Adipocyte (in vitro differentiated cells): ENCODE data around the gene ARFGAP2.
A peak's percentile ranks its signal among the peaks of the same experiment; 100 is the strongest.

Experiments used
- DNase-seq: peaks from one replicate; pipeline ENCODE4 v3.0.0-alpha.2; 2015; ENCODE audit warnings: low read depth
- H3K27me3 ChIP-seq: replicated peaks from 2 replicates; pipeline ENCODE4 v1.7.0; 2013; ENCODE audit warnings: mild to moderate bottlenecking, low read length, moderate library complexity; ENCODE audit not compliant: control insufficient read depth, insufficient read depth
- H3K36me3 ChIP-seq: 2 replicates; pipeline ENCODE4 v1.7.0; 2013; ENCODE audit warnings: low read length, mild to moderate bottlenecking, moderate library complexity; ENCODE audit not compliant: control insufficient read depth, insufficient read depth, severe bottlenecking
- H3K4me1 ChIP-seq: 2 replicates; pipeline ENCODE4 v1.7.0; 2013; ENCODE audit warnings: mild to moderate bottlenecking, low read length, moderate library complexity; ENCODE audit not compliant: control insufficient read depth, insufficient read depth
- H3K4me3 ChIP-seq: 2 replicates; pipeline ENCODE4 v1.7.0; 2013; ENCODE audit warnings: mild to moderate bottlenecking, low read length, moderate library complexity
- H3K9ac ChIP-seq: 2 replicates; pipeline ENCODE4 v1.7.0; 2013; ENCODE audit warnings: mild to moderate bottlenecking, low read length, moderate library complexity
- H3K9me3 ChIP-seq: 2 replicates; pipeline ENCODE4 v1.7.0; 2013; ENCODE audit warnings: mild to moderate bottlenecking, low read length, moderate library complexity; ENCODE audit not compliant: control insufficient read depth

ARFGAP2 gene

DNA sequence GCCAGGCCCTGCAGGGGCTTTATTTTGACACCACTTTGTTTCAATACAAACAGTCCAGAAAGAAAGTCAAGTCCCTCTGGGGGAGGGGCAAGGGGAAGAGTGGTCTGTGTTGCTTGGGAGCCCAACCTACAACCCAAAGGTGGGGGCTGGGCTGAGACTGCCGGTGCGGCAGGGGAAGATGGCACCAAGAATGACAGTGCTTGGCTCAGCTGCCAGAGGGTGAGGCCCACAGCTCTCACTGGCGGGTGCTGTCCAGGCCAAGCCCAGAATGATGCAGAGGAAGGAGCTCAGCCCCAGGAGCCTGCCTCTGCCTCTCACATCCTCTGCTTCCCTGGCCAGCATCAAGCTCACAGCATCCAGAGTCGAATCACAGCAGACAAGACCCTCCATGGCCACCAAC lies 12.4 kb downstream of the ARFGAP2 start:
- H3K9me3 ChIP-seq, result no peaks in the 10 kb centered on the region
- H3K36me3 ChIP-seq, result peaks cover 58% of the 10 kb centered on the region
- DNase-seq, result no peak
- H3K9ac ChIP-seq, result no peak overlapping the region
- H3K4me3 ChIP-seq, result no peak overlapping the region
- H3K4me1 ChIP-seq, result peaks cover 2% of the 10 kb centered on the region
- H3K27me3 ChIP-seq, result no peaks in the 10 kb centered on the region

DNA sequence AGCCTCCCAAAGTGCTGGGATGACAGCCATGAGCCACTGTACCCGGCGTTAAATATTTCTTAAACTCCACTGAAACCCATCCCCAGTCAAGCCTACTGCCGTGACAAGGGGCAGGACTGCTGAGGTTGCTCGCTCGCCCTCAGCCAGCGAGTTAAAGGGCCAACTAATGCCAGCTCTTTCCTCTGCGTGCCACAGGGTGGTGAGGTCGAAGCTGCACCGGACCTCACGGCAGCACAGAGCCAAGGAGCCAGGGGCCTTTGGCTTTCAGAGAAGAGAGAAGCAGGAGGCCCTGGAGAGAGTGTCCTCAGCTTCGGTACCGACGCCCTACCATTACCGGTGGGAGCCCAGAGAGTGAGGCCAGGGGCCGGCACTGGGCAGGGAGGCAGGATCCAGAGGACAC lies 12.8 kb downstream of the ARFGAP2 start:
- Histone ChIP-seq H3K4me1 (peaks cover 2% of the 10 kb centered on the region), H3K27me3 (no peaks in the 10 kb centered on the region), H3K36me3 (peaks cover 55% of the 10 kb centered on the region), H3K9ac (no peak overlapping the region), H3K4me3 (no peak overlapping the region), H3K9me3 (no peaks in the 10 kb centered on the region)
- DNase-seq, result no peak

DNA sequence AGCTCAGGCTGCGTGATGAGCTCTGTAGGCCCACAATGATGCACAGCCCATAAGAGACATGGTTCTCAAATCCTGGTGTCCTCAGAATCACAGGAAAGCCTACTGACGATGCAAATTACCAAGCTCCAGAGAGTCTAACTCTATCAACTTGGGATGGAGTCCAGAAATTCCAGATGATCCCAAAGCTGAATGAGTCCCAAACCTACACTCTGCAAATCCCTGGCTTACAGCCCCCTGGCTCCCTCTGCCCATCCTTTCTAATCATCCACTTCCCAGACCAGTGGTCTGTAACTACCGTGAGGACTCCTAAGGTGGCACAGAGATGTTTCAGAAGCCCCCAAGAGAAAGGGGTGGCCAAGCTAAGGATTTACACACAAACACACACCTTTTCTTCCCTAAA lies 13.5 kb downstream of the ARFGAP2 start:
- no peaks in the 10 kb centered on the region for H3K9me3 ChIP-seq
- no peak overlapping the region for H3K4me3 ChIP-seq
- no peaks in the 10 kb centered on the region for H3K27me3 ChIP-seq
- H3K4me1 ChIP-seq, result peaks cover 2% of the 10 kb centered on the region
- H3K36me3 ChIP-seq, result peaks cover 48% of the 10 kb centered on the region
- no peak for DNase-seq
- no peak overlapping the region for H3K9ac ChIP-seq

- Histone ChIP-seq H3K36me3 (peaks cover 40% of the 10 kb centered on the region), H3K4me3 (no peak overlapping the region), H3K9me3 (no peaks in the 10 kb centered on the region), H3K4me1 (peaks cover 2% of the 10 kb centered on the region), H3K27me3 (no peaks in the 10 kb centered on the region), H3K9ac (no peak overlapping the region)
- DNase-seq, result no peak
Observed at GRCh38 chr11:47162426-47162825, 14.3 kb downstream of the ARFGAP2 start.

GRCh38 chr11:47161890-47162289 lies 14.8 kb downstream of the ARFGAP2 start:
- peaks cover 35% of the 10 kb centered on the region for H3K36me3 ChIP-seq

DNA sequence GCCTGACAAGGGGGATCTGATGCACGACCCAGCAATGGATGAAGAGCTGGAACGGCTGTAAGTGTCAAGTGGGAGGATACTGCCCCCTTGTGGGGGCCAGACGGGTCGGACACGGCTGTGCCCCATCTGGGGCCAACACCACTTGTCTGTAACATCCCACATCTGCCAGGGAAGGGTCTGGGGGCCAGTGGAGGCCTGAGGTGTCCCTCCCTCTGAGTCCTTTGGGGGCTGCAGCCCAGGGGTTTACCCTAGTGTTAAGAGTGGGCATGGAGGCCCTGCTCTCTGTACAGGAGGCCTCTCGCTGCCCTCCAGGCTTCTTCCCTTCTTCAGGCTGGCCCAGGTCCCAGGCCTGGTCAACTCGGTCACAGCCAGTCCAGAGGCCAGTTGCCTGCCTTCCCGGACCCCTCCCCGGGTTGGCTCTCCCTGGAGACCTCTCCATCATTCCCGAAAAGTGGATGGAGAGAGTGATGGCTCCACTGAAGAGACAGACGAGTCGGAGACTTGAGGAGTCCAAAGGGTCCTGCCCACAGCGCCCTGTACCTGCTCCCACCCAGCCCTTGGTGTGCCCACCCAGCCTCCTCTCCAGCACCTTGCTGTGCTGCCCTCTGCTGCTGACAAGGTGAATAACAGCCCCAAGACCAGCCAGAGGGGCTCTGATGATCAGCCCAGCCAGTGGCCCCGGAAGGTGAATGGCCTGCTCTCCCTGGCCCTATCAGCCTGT lies 15.4 kb downstream of the ARFGAP2 start:
- Histone ChIP-seq H3K27me3 (no peaks in the 10 kb centered on the region), H3K4me3 (no peak overlapping the region), H3K9ac (no peak overlapping the region), H3K9me3 (no peaks in the 10 kb centered on the region), H3K4me1 (peaks cover 2% of the 10 kb centered on the region), H3K36me3 (peaks cover 29% of the 10 kb centered on the region)
- peak; percentile 80 for DNase-seq

More at GRCh38 chr11:47161890-47162289, 14.8 kb downstream of the ARFGAP2 start:
- no peak overlapping the region for H3K9ac ChIP-seq
- no peaks in the 10 kb centered on the region for H3K9me3 ChIP-seq
- DNase-seq, result no peak
- no peaks in the 10 kb centered on the region for H3K27me3 ChIP-seq
- H3K4me1 ChIP-seq, result peaks cover 2% of the 10 kb centered on the region
- no peak overlapping the region for H3K4me3 ChIP-seq

GRCh38 chr11:47160753-47161133 lies 15.9 kb downstream of the ARFGAP2 start:
- no peaks in the 10 kb centered on the region for H3K9me3 ChIP-seq
- peaks cover 24% of the 10 kb centered on the region for H3K36me3 ChIP-seq
- no peak for DNase-seq
- H3K27me3 ChIP-seq, result no peaks in the 10 kb centered on the region
- H3K4me1 ChIP-seq, result peaks cover 2% of the 10 kb centered on the region
- no peak overlapping the region for H3K4me3 ChIP-seq
- H3K9ac ChIP-seq, result no peak overlapping the region

DNA sequence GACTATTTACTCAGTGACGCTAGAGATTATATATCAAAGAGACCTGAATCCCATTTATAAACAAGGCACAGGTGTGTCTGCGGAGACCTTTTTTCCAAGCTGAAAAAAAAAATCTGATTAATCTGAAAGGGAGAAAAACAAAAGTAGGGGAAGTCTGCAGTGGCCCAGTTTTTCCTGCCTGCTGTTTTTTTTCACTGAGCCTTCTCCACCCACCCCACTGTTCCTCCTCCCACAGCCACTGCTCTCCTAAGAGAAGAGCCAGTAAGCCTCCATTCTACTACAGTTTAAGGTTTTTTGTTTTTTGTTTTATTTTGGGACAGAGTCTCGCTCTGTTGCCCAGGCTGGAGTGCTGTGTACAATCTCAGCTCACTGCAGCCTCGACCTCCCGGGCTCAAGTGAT lies 18.4 kb downstream of the ARFGAP2 start:
- DNase-seq, result no peak
- H3K4me1 ChIP-seq, result peaks cover 8% of the 10 kb centered on the region

GRCh38 chr11:47157805-47158204 lies 18.9 kb downstream of the ARFGAP2 start:
- no peaks in the 10 kb centered on the region for H3K36me3 ChIP-seq
- no peak overlapping the region for H3K4me3 ChIP-seq
- H3K9me3 ChIP-seq, result no peaks in the 10 kb centered on the region
- H3K9ac ChIP-seq, result no peak overlapping the region
- no peaks in the 10 kb centered on the region for H3K27me3 ChIP-seq
- peaks cover 11% of the 10 kb centered on the region for H3K4me1 ChIP-seq
- no peak for DNase-seq

More for the DNA sequence above, 18.4 kb downstream of the ARFGAP2 start:
- no peak overlapping the region for H3K9ac ChIP-seq
- no peaks in the 10 kb centered on the region for H3K9me3 ChIP-seq
- H3K4me3 ChIP-seq, result no peak overlapping the region
- H3K36me3 ChIP-seq, result no peaks in the 10 kb centered on the region
- H3K27me3 ChIP-seq, result no peaks in the 10 kb centered on the region

GRCh38 chr11:47156951-47157350 lies 19.7 kb downstream of the ARFGAP2 start:
- DNase-seq, result no peak
- Histone ChIP-seq H3K36me3 (no peaks in the 10 kb centered on the region), H3K4me3 (no peak overlapping the region), H3K4me1 (peaks cover 16% of the 10 kb centered on the region), H3K27me3 (no peaks in the 10 kb centered on the region), H3K9ac (no peak overlapping the region), H3K9me3 (no peaks in the 10 kb centered on the region)

GRCh38 chr11:47156333-47156732 lies 20.3 kb downstream of the ARFGAP2 start:
- Histone ChIP-seq H3K4me1 (peaks cover 15% of the 10 kb centered on the region), H3K36me3 (no peaks in the 10 kb centered on the region)
- no peak for DNase-seq

GRCh38 chr11:47155879-47156278 lies 20.8 kb downstream of the ARFGAP2 start:
- no peak for DNase-seq
- H3K27me3 ChIP-seq, result no peaks in the 10 kb centered on the region
- H3K9ac ChIP-seq, result no peak overlapping the region
- no peaks in the 10 kb centered on the region for H3K9me3 ChIP-seq
- peaks cover 15% of the 10 kb centered on the region for H3K4me1 ChIP-seq
- no peaks in the 10 kb centered on the region for H3K36me3 ChIP-seq
- no peak overlapping the region for H3K4me3 ChIP-seq

More at GRCh38 chr11:47156333-47156732, 20.3 kb downstream of the ARFGAP2 start:
- H3K9me3 ChIP-seq, result no peaks in the 10 kb centered on the region
- H3K4me3 ChIP-seq, result no peak overlapping the region
- no peak overlapping the region for H3K9ac ChIP-seq
- no peaks in the 10 kb centered on the region for H3K27me3 ChIP-seq
